Measurements from ENCODE around the gene STK33.

GRCh38 chr11:8362899-8363298, 231.1 kb downstream of the STK33 start:
- TF ChIP-seq CTCF (IDR thresholded peaks at IDR 0.05) = no peak
- no peak for TF ChIP-seq POLR2A (IDR thresholded peaks at IDR 0.05)

All from body of pancreas (tissue), 4 donors.